Smooth muscle cell (in vitro differentiated cells): ENCODE results near the gene GFRA4. TPM values are rescaled to one million over a fixed set of nuclear protein-coding genes. Genes with fewer than 3 reads are reported as not detected.
A peak's percentile ranks its signal among the peaks of the same experiment; 100 is the strongest.

ENCODE experiments used
- DNase-seq: peaks from one replicate; lab custom pipeline; 2025; ENCODE audit not compliant: unreplicated experiment; lab: John Stamatoyannopoulos, UW
- H2AFZ ChIP-seq: fragments of 200-600 bp; sonication (generic); 2 replicates; pipeline ENCODE4 v1.6.0; 2016; ENCODE audit warnings: antibody characterized with exemption, low read depth, mild to moderate bottlenecking
- H3F3A ChIP-seq: fragments of 200-600 bp; sonication (generic); 2 replicates; pipeline ENCODE4 v1.6.0; 2017; ENCODE audit warnings: antibody characterized with exemption, low read depth
- H3K27ac ChIP-seq: fragments of 200-600 bp; sonication (generic); 2 replicates; pipeline ENCODE4 v1.5.1; 2016; ENCODE audit warnings: low read depth, mild to moderate bottlenecking
- H3K27me3 ChIP-seq: fragments of 200-600 bp; sonication (generic); 2 replicates; pipeline ENCODE4 v1.6.1; 2016; ENCODE audit warnings: low read depth, mild to moderate bottlenecking
- H3K36me3 ChIP-seq: fragments of 200-600 bp; sonication (generic); 2 replicates; pipeline ENCODE4 v1.5.1; 2016; ENCODE audit warnings: low read depth
- H3K4me1 ChIP-seq: fragments of 200-600 bp; sonication (generic); 2 replicates; pipeline ENCODE4 v1.5.1; 2016; ENCODE audit warnings: low read depth
- H3K4me2 ChIP-seq: fragments of 200-600 bp; sonication (generic); 2 replicates; pipeline ENCODE4 v1.6.0; 2016; ENCODE audit warnings: mild to moderate bottlenecking
- H3K4me3 ChIP-seq: fragments of 200-600 bp; sonication (generic); 2 replicates; pipeline ENCODE4 v1.5.1; 2016; ENCODE audit warnings: mild to moderate bottlenecking
- H3K79me2 ChIP-seq: fragments of 200-600 bp; sonication (generic); 2 replicates; pipeline ENCODE4 v1.6.0; 2016; ENCODE audit warnings: low read depth, mild to moderate bottlenecking
- H3K9ac ChIP-seq: fragments of 200-600 bp; sonication (generic); 2 replicates; pipeline ENCODE4 v1.6.0; 2016; ENCODE audit warnings: low read depth
- H3K9me3 ChIP-seq: fragments of 200-600 bp; sonication (generic); replicated peaks from 2 replicates; pipeline ENCODE4 v1.5.1; 2016; ENCODE audit warnings: low read depth
- H4K20me1 ChIP-seq: fragments of 200-600 bp; sonication (generic); 2 replicates; pipeline ENCODE4 v1.6.0; 2016; ENCODE audit warnings: low read depth
- CTCF ChIP-seq: fragments of 200-600 bp; sonication (generic); IDR thresholded peaks from 2 replicates; pipeline ENCODE4 v1.5.1; 2017; ENCODE audit warnings: borderline replicate concordance, mild to moderate bottlenecking, antibody characterized with exemption; ENCODE audit not compliant: insufficient read depth, poor library complexity, severe bottlenecking
- WGBS: methylation state at CpG from one replicate; pipeline ENCODE4 v1.1.7; 2016; ENCODE audit warnings: low lambda C conversion rate; 5-methylcytosine and 5-hydroxymethylcytosine counted together
- polyA plus RNA-seq: library from polyadenylated mRNA; unstranded; fragments of >200 nt; fragmentation: Nextera tagmentation; extraction: Ambion mirVana; gene quantifications from 2 replicates; pipeline ENCODE4 v1.2.1, GENCODE V29; 2016
- total RNA-seq: library from RNA; depleted of rRNA; stranded (reverse); fragments of >200 nt; gene quantifications from 2 replicates; pipeline ENCODE4 v1.2.3, GENCODE V29; 2014

Gene GFRA4
- total and polyA plus RNA-seq, 2 experiments from 2014 or later = not detected

- Histone ChIP-seq H2AFZ (no peak overlapping the region), H3F3A (no peaks in the 10 kb centered on the region), H3K4me2 (no peak overlapping the region), H3K36me3 (no peaks in the 10 kb centered on the region), H3K27me3 (no peaks in the 10 kb centered on the region), H3K27ac (no peak overlapping the region), H3K4me3 (no peak overlapping the region), H4K20me1 (no peaks in the 10 kb centered on the region), H3K4me1 (no peaks in the 10 kb centered on the region), H3K79me2 (no peaks in the 10 kb centered on the region), H3K9me3 (no peaks in the 10 kb centered on the region), H3K9ac (no peak overlapping the region)
- TF ChIP-seq CTCF = no peak
- DNase-seq = no peak
- 91% methylated on average over 11 of the region's 11 CpGs for WGBS
Measured at GRCh38 chr20:3689978-3690377, 26.8 kb upstream of the GFRA4 start.

- H3K27ac ChIP-seq = no peak overlapping the region
- H3K36me3 ChIP-seq = no peaks in the 10 kb centered on the region
- H3K4me2 ChIP-seq = no peak overlapping the region
- no peaks in the 10 kb centered on the region for H3K4me1 ChIP-seq
- peak overlapping the region; percentile 5 for H2AFZ ChIP-seq
- H4K20me1 ChIP-seq = no peaks in the 10 kb centered on the region
- no peaks in the 10 kb centered on the region for H3K9me3 ChIP-seq
- 63% methylated on average over 2 of the region's 2 CpGs for WGBS
- H3K4me3 ChIP-seq = no peak overlapping the region
- TF ChIP-seq CTCF = no peak
- H3K9ac ChIP-seq = no peak overlapping the region
- no peaks in the 10 kb centered on the region for H3K79me2 ChIP-seq
- H3F3A ChIP-seq = no peaks in the 10 kb centered on the region
- DNase-seq = no peak
- no peaks in the 10 kb centered on the region for H3K27me3 ChIP-seq
Measured at GRCh38 chr20:3687655-3688054, 24.5 kb upstream of the GFRA4 start.

- Histone ChIP-seq H3K9me3 (no peaks in the 10 kb centered on the region), H3K9ac (no peak overlapping the region), H3K4me2 (no peak overlapping the region), H3K4me1 (no peaks in the 10 kb centered on the region), H3K27ac (no peak overlapping the region), H3F3A (no peaks in the 10 kb centered on the region), H3K4me3 (no peak overlapping the region), H3K27me3 (peaks cover 4% of the 10 kb centered on the region), H3K79me2 (no peaks in the 10 kb centered on the region), H2AFZ (no peak overlapping the region), H4K20me1 (no peaks in the 10 kb centered on the region), H3K36me3 (no peaks in the 10 kb centered on the region)
- no peak for DNase-seq
- WGBS = 55% methylated on average over 9 of the region's 9 CpGs
- TF ChIP-seq CTCF = no peak
Measured at GRCh38 chr20:3686867-3687321, 23.7 kb upstream of the GFRA4 start.

GRCh38 chr20:3686421-3686820 lies 23.2 kb upstream of the GFRA4 start:
- Histone ChIP-seq H3K36me3 (no peaks in the 10 kb centered on the region), H3K4me2 (no peak overlapping the region), H4K20me1 (no peaks in the 10 kb centered on the region), H3K4me1 (peaks cover 3% of the 10 kb centered on the region), H3K9ac (no peak overlapping the region), H3K79me2 (no peaks in the 10 kb centered on the region), H3K27ac (no peak overlapping the region), H3K9me3 (no peaks in the 10 kb centered on the region), H2AFZ (no peak overlapping the region), H3K4me3 (no peak overlapping the region), H3K27me3 (peaks cover 4% of the 10 kb centered on the region), H3F3A (no peaks in the 10 kb centered on the region)
- DNase-seq = no peak
- 92% methylated on average over 7 of the region's 7 CpGs for WGBS
- no peak for TF ChIP-seq CTCF
